Neural progenitor cell (in vitro differentiated cells): ENCODE data around the gene FADS1.

Experiments used
- CTCF ChIP-seq: fragments of 200-600 bp; sonication (generic); IDR thresholded peaks from 2 replicates; pipeline ENCODE4 v1.5.1; 2017; ENCODE audit warnings: antibody characterized with exemption, mild to moderate bottlenecking
- EZH2 ChIP-seq: fragments of 200-600 bp; sonication (generic); IDR thresholded peaks from 2 replicates; pipeline ENCODE4 v1.6.1; 2017; ENCODE audit warnings: antibody characterized with exemption, mild to moderate bottlenecking, moderate library complexity
- EZH2phosphoT487 ChIP-seq: fragments of 200-600 bp; sonication (generic); IDR thresholded peaks from 2 replicates; pipeline ENCODE4 v1.6.1; 2017; ENCODE audit warnings: antibody characterized with exemption

DNA sequence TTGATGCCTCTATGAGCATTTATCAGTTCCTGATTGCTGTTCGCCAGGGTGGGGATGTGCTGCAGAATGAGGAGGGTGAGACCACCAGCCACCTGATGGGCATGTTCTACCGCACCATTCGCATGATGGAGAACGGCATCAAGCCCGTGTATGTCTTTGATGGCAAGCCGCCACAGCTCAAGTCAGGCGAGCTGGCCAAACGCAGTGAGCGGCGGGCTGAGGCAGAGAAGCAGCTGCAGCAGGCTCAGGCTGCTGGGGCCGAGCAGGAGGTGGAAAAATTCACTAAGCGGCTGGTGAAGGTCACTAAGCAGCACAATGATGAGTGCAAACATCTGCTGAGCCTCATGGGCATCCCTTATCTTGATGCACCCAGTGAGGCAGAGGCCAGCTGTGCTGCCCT lies 21.3 kb downstream of the FADS1 start:
- no peak for TF ChIP-seq CTCF
- no peak for TF ChIP-seq EZH2
- TF ChIP-seq EZH2phosphoT487: no peak
